ENCODE measurements around the gene WWOX. TPM values are rescaled to one million over a fixed set of nuclear protein-coding genes. Genes with fewer than 3 reads are reported as not detected.

Gene WWOX
- total RNA-seq, 1 donor from 2014 or later, result 7.3 TPM

- H3K36me3 ChIP-seq (ENCODE audit: insufficient read depth, low read length), result no peaks in the 10 kb centered on the region
- no peak overlapping the region for H3K4me3 Mint-ChIP-seq (ENCODE audit: unreplicated experiment)
- H3K4me3 ChIP-seq (ENCODE audit: insufficient read depth, low read depth, low read length), result no peak overlapping the region
- H3K36me3 Mint-ChIP-seq (ENCODE audit: low read depth, unreplicated experiment), result no peaks in the 10 kb centered on the region
- no peak for TF ChIP-seq EZH2 (IDR thresholded peaks at IDR 0.05; ENCODE audit: insufficient read depth, low read length)
- H3K27ac Mint-ChIP-seq (ENCODE audit: unreplicated experiment), result no peak overlapping the region
- H3K4me1 Mint-ChIP-seq (ENCODE audit: low read depth, unreplicated experiment), result no peaks in the 10 kb centered on the region
- H2AFZ ChIP-seq (ENCODE audit: low read depth, low read length), result no peak overlapping the region
- H3K27me3 Mint-ChIP-seq (ENCODE audit: low read depth, unreplicated experiment), result peaks cover 2% of the 10 kb centered on the region
- H3K9me3 Mint-ChIP-seq (ENCODE audit: unreplicated experiment), result peaks cover 1% of the 10 kb centered on the region
- peaks cover 8% of the 10 kb centered on the region for H3K27me3 ChIP-seq (ENCODE audit: insufficient read depth, low read length)
- H4K20me1 ChIP-seq (ENCODE audit: insufficient read depth, low read length), result no peaks in the 10 kb centered on the region
- FAIRE-seq (no peak), DNase-seq (ENCODE audit: low read depth) (no peak)
- H3K4me1 ChIP-seq (ENCODE audit: insufficient read depth, low read length), result no peaks in the 10 kb centered on the region
- no peaks in the 10 kb centered on the region for H3K79me2 ChIP-seq (ENCODE audit: insufficient read depth, low read length)
- H3K9ac ChIP-seq (ENCODE audit: low read length), result no peak overlapping the region
- H3K9me3 ChIP-seq (ENCODE audit: insufficient read depth, low read depth, low read length), result no peaks in the 10 kb centered on the region
- H3K4me2 ChIP-seq (ENCODE audit: low read length), result no peak overlapping the region
- H3K27ac ChIP-seq (ENCODE audit: low read depth, low read length), result no peak overlapping the region
Measured at GRCh38 chr16:78275420-78275819, 176.0 kb downstream of the WWOX start.

- Histone ChIP-seq H2AFZ (ENCODE audit: low read depth, low read length) (no peak overlapping the region), H4K20me1 (ENCODE audit: insufficient read depth, low read length) (no peaks in the 10 kb centered on the region), H3K27me3 (ENCODE audit: insufficient read depth, low read length) (peaks cover 8% of the 10 kb centered on the region), H3K9me3 (ENCODE audit: insufficient read depth, low read depth, low read length) (no peaks in the 10 kb centered on the region), H3K4me2 (ENCODE audit: low read length) (no peak overlapping the region), H3K27ac (ENCODE audit: low read depth, low read length) (no peak overlapping the region), H3K9ac (ENCODE audit: low read length) (no peak overlapping the region), H3K4me1 (ENCODE audit: insufficient read depth, low read length) (no peaks in the 10 kb centered on the region), H3K36me3 (ENCODE audit: insufficient read depth, low read length) (no peaks in the 10 kb centered on the region), H3K4me3 (ENCODE audit: insufficient read depth, low read depth, low read length) (no peak overlapping the region), H3K79me2 (ENCODE audit: insufficient read depth, low read length) (no peaks in the 10 kb centered on the region)
- Mint-ChIP-seq H3K27me3 (ENCODE audit: low read depth, unreplicated experiment) (peaks cover 2% of the 10 kb centered on the region), H3K36me3 (ENCODE audit: low read depth, unreplicated experiment) (no peaks in the 10 kb centered on the region), H3K27ac (ENCODE audit: unreplicated experiment) (no peak overlapping the region), H3K4me3 (ENCODE audit: unreplicated experiment) (no peak overlapping the region), H3K4me1 (ENCODE audit: low read depth, unreplicated experiment) (no peaks in the 10 kb centered on the region), H3K9me3 (ENCODE audit: unreplicated experiment) (peaks cover 1% of the 10 kb centered on the region)
- TF ChIP-seq CTCF (IDR thresholded peaks at IDR 0.05; ENCODE audit: insufficient read depth, low read depth, low read length), result no peak
- TF ChIP-seq EZH2 (IDR thresholded peaks at IDR 0.05; ENCODE audit: insufficient read depth, low read length), result no peak
- FAIRE-seq (no peak), DNase-seq (ENCODE audit: low read depth) (no peak)
Measured at GRCh38 chr16:78277321-78278055, 178.0 kb downstream of the WWOX start.

DNA sequence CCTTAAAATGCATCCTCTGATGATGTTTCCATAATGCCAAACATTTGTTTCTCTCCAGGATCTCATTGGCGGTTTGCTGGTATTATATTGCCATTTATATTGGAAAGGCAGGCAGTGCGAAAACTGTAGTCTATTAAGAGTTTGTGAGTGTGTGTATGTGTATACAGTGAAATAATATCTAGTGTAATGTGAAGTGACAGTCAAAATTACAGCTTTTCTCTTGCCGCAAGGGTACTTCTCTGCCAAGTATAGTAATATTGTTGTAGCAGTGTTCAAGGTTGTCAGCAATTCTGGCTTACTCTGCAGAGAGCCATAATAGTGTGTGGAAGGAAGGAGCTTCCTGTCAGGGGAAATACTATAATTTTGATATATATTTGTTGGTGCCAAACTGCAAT is 178.6 kb downstream of the WWOX start:
- FAIRE-seq (no peak), DNase-seq (ENCODE audit: low read depth) (no peak)
- Mint-ChIP-seq H3K4me1 (ENCODE audit: low read depth, unreplicated experiment) (no peaks in the 10 kb centered on the region), H3K4me3 (ENCODE audit: unreplicated experiment) (no peak overlapping the region), H3K9me3 (ENCODE audit: unreplicated experiment) (peaks cover 1% of the 10 kb centered on the region), H3K27me3 (ENCODE audit: low read depth, unreplicated experiment) (peaks cover 2% of the 10 kb centered on the region), H3K27ac (ENCODE audit: unreplicated experiment) (no peak overlapping the region), H3K36me3 (ENCODE audit: low read depth, unreplicated experiment) (no peaks in the 10 kb centered on the region)
- Histone ChIP-seq H3K36me3 (ENCODE audit: insufficient read depth, low read length) (no peaks in the 10 kb centered on the region), H3K4me1 (ENCODE audit: insufficient read depth, low read length) (no peaks in the 10 kb centered on the region), H3K4me3 (ENCODE audit: insufficient read depth, low read depth, low read length) (no peak overlapping the region), H2AFZ (ENCODE audit: low read depth, low read length) (no peak overlapping the region), H3K27ac (ENCODE audit: low read depth, low read length) (no peak overlapping the region), H3K9me3 (ENCODE audit: insufficient read depth, low read depth, low read length) (no peaks in the 10 kb centered on the region), H3K27me3 (ENCODE audit: insufficient read depth, low read length) (peaks cover 8% of the 10 kb centered on the region), H3K9ac (ENCODE audit: low read length) (no peak overlapping the region), H4K20me1 (ENCODE audit: insufficient read depth, low read length) (no peaks in the 10 kb centered on the region), H3K4me2 (ENCODE audit: low read length) (no peak overlapping the region), H3K79me2 (ENCODE audit: insufficient read depth, low read length) (no peaks in the 10 kb centered on the region)
- TF ChIP-seq EZH2 (IDR thresholded peaks at IDR 0.05; ENCODE audit: insufficient read depth, low read length) (no peak), CTCF (IDR thresholded peaks at IDR 0.05; ENCODE audit: insufficient read depth, low read depth, low read length) (no peak)
